K562 (cell line): ENCODE measurements around the gene TBL1X. TPM values are rescaled to one million over a fixed set of nuclear protein-coding genes. Genes with fewer than 3 reads are reported as not detected.
A peak's percentile ranks its signal among the peaks of the same experiment; 100 is the strongest.

Experiments
- ATF3 ChIP-seq, 2 experiments: fragments of 450-650 bp in 1 of 2; sonication (generic) in 1 of 2; formaldehyde crosslinking in 1 of 2; IDR thresholded peaks in 1 of 2; conservative IDR thresholded peaks in 1 of 2; 2 replicates each; pipeline versions ENCODE4 v1.6.1 to v1.8.1; 2016 to 2023; ENCODE audit warnings: mild to moderate bottlenecking in 2 of 2, moderate library complexity in 2 of 2, inconsistent platforms in 1 of 2, missing genetic modification reagents in 1 of 2
- BCL6 ChIP-seq: fragments of 250-450 bp; sonication (Bioruptor Pico); IDR thresholded peaks from 2 replicates; pipeline ENCODE4 v1.4.0; 2020
- CC2D1A ChIP-seq: fragments of 450-650 bp; IDR thresholded peaks from 2 replicates; pipeline ENCODE4 v1.6.1; 2017; ENCODE audit warnings: mild to moderate bottlenecking
- GATAD2B ChIP-seq: fragments of 450-650 bp; IDR thresholded peaks from 2 replicates; pipeline ENCODE4 v1.6.1; 2017; ENCODE audit warnings: mild to moderate bottlenecking, borderline replicate concordance
- HMG20B ChIP-seq: fragments of 250-450 bp; sonication (Bioruptor Pico); IDR thresholded peaks from 2 replicates; pipeline ENCODE4 v1.5.0; 2021; ENCODE audit warnings: mild to moderate bottlenecking
- HMGN3 ChIP-seq: IDR thresholded peaks from 2 replicates; pipeline ENCODE4 v1.6.1; 2011; ENCODE audit warnings: borderline replicate concordance, low read depth, mild to moderate bottlenecking, mixed read lengths, low read length; ENCODE audit not compliant: insufficient read length; ENCODE audit errors: extremely low read depth
- HNRNPUL1 ChIP-seq: fragments of 200-400 bp; formaldehyde crosslinking; IDR thresholded peaks from 2 replicates; pipeline ENCODE4 v1.6.1; 2017; ENCODE audit warnings: low read length
- IFI16 ChIP-seq: fragments of 250-450 bp; sonication (Bioruptor Pico); IDR thresholded peaks from 2 replicates; pipeline ENCODE4 v2.1.2; 2022; ENCODE audit warnings: mild to moderate bottlenecking, inconsistent platforms
- NRF1 ChIP-seq, 2 experiments: fragments of 450-650 bp; IDR thresholded peaks in 1 of 2; conservative IDR thresholded peaks in 1 of 2; 2 replicates each; pipeline ENCODE4 v1.6.1; 2014; ENCODE audit warnings: mild to moderate bottlenecking in 2 of 2
- RBBP5 ChIP-seq: fragments of 200-600 bp; sonication (generic); IDR thresholded peaks from 2 replicates; pipeline ENCODE4 v1.6.1; 2012; ENCODE audit warnings: borderline replicate concordance, mild to moderate bottlenecking, low read length, control low read depth, inconsistent platforms; ENCODE audit not compliant: insufficient read depth, poor library complexity, severe bottlenecking
- RBFOX2 ChIP-seq: fragments of 200-400 bp; formaldehyde crosslinking; IDR thresholded peaks from 2 replicates; pipeline ENCODE4 v1.6.1; 2017; ENCODE audit warnings: low read depth, mild to moderate bottlenecking, low read length, moderate library complexity
- RFX5 ChIP-seq: IDR thresholded peaks from 2 replicates; pipeline ENCODE4 v1.6.1; 2011; ENCODE audit warnings: low read depth, mild to moderate bottlenecking, improper control_type of control experiment, low read length
- SAFB ChIP-seq: fragments of 200-400 bp; formaldehyde crosslinking; IDR thresholded peaks from 2 replicates; pipeline ENCODE4 v1.6.1; 2017; ENCODE audit warnings: low read depth, low read length, borderline replicate concordance
- SMC3 ChIP-seq: conservative IDR thresholded peaks from 2 replicates; pipeline ENCODE4 v1.6.1; 2011; ENCODE audit warnings: low read depth, low read length, improper control_type of control experiment; ENCODE audit not compliant: insufficient read depth
- TAF15 ChIP-seq: fragments of 200-400 bp; formaldehyde crosslinking; IDR thresholded peaks from 2 replicates; pipeline ENCODE4 v1.6.1; 2017; ENCODE audit warnings: mild to moderate bottlenecking, low read depth, low read length, moderate library complexity
- TFAM ChIP-seq: fragments of 250-450 bp; sonication (Bioruptor Pico); conservative IDR thresholded peaks from 2 replicates; pipeline ENCODE4 v1.5.0; 2021; ENCODE audit warnings: mild to moderate bottlenecking, moderate library complexity
- ZNF354B ChIP-seq: fragments of 250-450 bp; sonication (Bioruptor Pico); IDR thresholded peaks from 2 replicates; pipeline ENCODE4 v1.4.0; 2020
- polyA plus RNA-seq, 8 experiments: library from polyadenylated mRNA; depleted of rRNA in 4 of 8; stranded (reverse) in 5 of 8; unstranded in 3 of 8; fragments of >200 nt; fragmentation: Nextera tagmentation in 2 of 8; fragmentation: Illumina TruSeq in 1 of 8; extraction: Ambion mirVana in 2 of 8; extraction: Trizol in 1 of 8; gene quantifications; 2 replicates each; pipeline versions ENCODE4 v1.2.1 to v1.2.3, GENCODE V29; 2011 to 2014; ENCODE audit warnings: inconsistent platforms in 1 of 8, missing spikeins in 1 of 8
- total RNA-seq, 7 experiments: library from RNA; depleted of rRNA in 6 of 7; stranded (reverse); fragments of >200 nt in 6 of 7; fragmentation: Illumina TruSeq in 2 of 7; extraction: Trizol in 2 of 7; gene quantifications; 2 replicates each; pipeline versions ENCODE4 v1.2.1 to v1.2.3, GENCODE V29; 2011 to 2021; ENCODE audit warnings: low replicate concordance in 1 of 7
- TF ChIP-seq, protein P1 (sequence below): fragments of 250-450 bp; sonication (Bioruptor Pico); IDR thresholded peaks from 2 replicates; pipeline ENCODE4 v1.4.0; 2020
- TF ChIP-seq, protein P2 (sequence below), 3 experiments: IDR thresholded peaks in 2 of 3; conservative IDR thresholded peaks in 1 of 3; 2 replicates each; pipeline ENCODE4 v1.5.1; 2011 to 2012; ENCODE audit warnings: low read length in 3 of 3, mild to moderate bottlenecking in 3 of 3, control low read depth in 2 of 3, improper control_type of control experiment in 1 of 3, inconsistent platforms in 1 of 3, low read depth in 1 of 3, mixed read lengths in 1 of 3, moderate library complexity in 1 of 3; ENCODE audit not compliant: insufficient read depth in 2 of 3
- TF ChIP-seq, protein P3 (sequence below), 2 experiments: IDR thresholded peaks in 1 of 2; conservative IDR thresholded peaks in 1 of 2; 2 replicates each; pipeline ENCODE4 v1.6.1; 2016; ENCODE audit warnings: low read depth in 2 of 2, mild to moderate bottlenecking in 1 of 2, missing compliant biosample characterization in 1 of 2, missing genetic modification characterization in 1 of 2, moderate library complexity in 1 of 2

TBL1X gene
- total and polyA plus RNA-seq, 9 of the 15 experiments (the other 6 are each of a cell fraction or from before 2014, with no cell fraction given) = 6.0 to 49.6 (median 19.7) TPM

- TF ChIP-seq, protein P1, sequence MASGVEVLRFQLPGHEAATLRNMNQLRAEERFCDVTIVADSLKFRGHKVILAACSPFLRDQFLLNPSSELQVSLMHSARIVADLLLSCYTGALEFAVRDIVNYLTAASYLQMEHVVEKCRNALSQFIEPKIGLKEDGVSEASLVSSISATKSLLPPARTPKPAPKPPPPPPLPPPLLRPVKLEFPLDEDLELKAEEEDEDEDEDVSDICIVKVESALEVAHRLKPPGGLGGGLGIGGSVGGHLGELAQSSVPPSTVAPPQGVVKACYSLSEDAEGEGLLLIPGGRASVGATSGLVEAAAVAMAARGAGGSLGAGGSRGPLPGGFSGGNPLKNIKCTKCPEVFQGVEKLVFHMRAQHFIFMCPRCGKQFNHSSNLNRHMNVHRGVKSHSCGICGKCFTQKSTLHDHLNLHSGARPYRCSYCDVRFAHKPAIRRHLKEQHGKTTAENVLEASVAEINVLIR (CRISPR knock-in tag) = no peak
- no peak for TF ChIP-seq ZNF354B (CRISPR knock-in tag)
- TF ChIP-seq RFX5 = no peak
- TF ChIP-seq CC2D1A = no peak
- TF ChIP-seq HMG20B = no peak
- TF ChIP-seq NRF1 (conservative IDR thresholded peaks at IDR 0.05 in 1 of 2, IDR thresholded peaks at IDR 0.05 in 1 of 2) = 0 out of 4 replicates have a peak, but pooled peaks of 1 of the 2 experiments have one; percentile 14
- no peak for TF ChIP-seq TFAM (CRISPR knock-in tag)
- no peak for TF ChIP-seq GATAD2B
- no peak for TF ChIP-seq HNRNPUL1
- TF ChIP-seq SAFB = 0 out of 2 replicates have a peak, but pooled peaks have one; percentile 40
- TF ChIP-seq, protein P2, sequence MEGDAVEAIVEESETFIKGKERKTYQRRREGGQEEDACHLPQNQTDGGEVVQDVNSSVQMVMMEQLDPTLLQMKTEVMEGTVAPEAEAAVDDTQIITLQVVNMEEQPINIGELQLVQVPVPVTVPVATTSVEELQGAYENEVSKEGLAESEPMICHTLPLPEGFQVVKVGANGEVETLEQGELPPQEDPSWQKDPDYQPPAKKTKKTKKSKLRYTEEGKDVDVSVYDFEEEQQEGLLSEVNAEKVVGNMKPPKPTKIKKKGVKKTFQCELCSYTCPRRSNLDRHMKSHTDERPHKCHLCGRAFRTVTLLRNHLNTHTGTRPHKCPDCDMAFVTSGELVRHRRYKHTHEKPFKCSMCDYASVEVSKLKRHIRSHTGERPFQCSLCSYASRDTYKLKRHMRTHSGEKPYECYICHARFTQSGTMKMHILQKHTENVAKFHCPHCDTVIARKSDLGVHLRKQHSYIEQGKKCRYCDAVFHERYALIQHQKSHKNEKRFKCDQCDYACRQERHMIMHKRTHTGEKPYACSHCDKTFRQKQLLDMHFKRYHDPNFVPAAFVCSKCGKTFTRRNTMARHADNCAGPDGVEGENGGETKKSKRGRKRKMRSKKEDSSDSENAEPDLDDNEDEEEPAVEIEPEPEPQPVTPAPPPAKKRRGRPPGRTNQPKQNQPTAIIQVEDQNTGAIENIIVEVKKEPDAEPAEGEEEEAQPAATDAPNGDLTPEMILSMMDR (IDR thresholded peaks at IDR 0.05 in 2 of 3, conservative IDR thresholded peaks at IDR 0.05 in 1 of 3; ENCODE audit: insufficient read depth in 2 of 3, low read depth in 1 of 3, low read length in 3 of 3) = no peak
- no peak for TF ChIP-seq ATF3 (IDR thresholded peaks at IDR 0.05)
- TF ChIP-seq ATF3 (CRISPR knock-in tag; conservative IDR thresholded peaks at IDR 0.05) = no peak
- peak; percentile 76 for TF ChIP-seq RBFOX2
- no peak for TF ChIP-seq BCL6
- peak; percentile 58 for TF ChIP-seq RBBP5
- no peak for TF ChIP-seq IFI16 (CRISPR knock-in tag)
- TF ChIP-seq TAF15 = no peak
- TF ChIP-seq HMGN3 = peak; percentile 19
- TF ChIP-seq, protein P3, sequence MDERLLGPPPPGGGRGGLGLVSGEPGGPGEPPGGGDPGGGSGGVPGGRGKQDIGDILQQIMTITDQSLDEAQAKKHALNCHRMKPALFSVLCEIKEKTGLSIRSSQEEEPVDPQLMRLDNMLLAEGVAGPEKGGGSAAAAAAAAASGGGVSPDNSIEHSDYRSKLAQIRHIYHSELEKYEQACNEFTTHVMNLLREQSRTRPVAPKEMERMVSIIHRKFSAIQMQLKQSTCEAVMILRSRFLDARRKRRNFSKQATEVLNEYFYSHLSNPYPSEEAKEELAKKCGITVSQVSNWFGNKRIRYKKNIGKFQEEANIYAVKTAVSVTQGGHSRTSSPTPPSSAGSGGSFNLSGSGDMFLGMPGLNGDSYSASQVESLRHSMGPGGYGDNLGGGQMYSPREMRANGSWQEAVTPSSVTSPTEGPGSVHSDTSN (CRISPR knock-in tag; IDR thresholded peaks at IDR 0.05; ENCODE audit: low read depth) = no peak
- TF ChIP-seq, protein P3 (tag; conservative IDR thresholded peaks at IDR 0.05; ENCODE audit: low read depth) = no peak
- TF ChIP-seq SMC3 = no peak
Observed at GRCh38 chrX:9465380-9466123, 694 bp downstream of the TBL1X start (continued).
